ENCODE measurements around the gene EDNRA.

EDNRA gene

GRCh38 chr4:147583876-147584275 lies 103.0 kb downstream of the EDNRA start:
- no peak for TF ChIP-seq CTCF (IDR thresholded peaks at IDR 0.05; ENCODE audit: low read depth, low read length, poor library complexity, severe bottlenecking)
- TF ChIP-seq EZH2phosphoT487 (IDR thresholded peaks at IDR 0.05; ENCODE audit: borderline replicate concordance, low read length), result no peak
- no peaks in the 10 kb centered on the region for H4K20me1 ChIP-seq (ENCODE audit: control insufficient read depth, insufficient read depth, low read depth, low read length)
- no peak overlapping the region for H3K4me3 ChIP-seq (ENCODE audit: low read length)
- no peaks in the 10 kb centered on the region for H3K4me1 ChIP-seq (ENCODE audit: control insufficient read depth, low read length)
- no peak overlapping the region for H3K4me2 ChIP-seq (ENCODE audit: low read length)
- H3F3A ChIP-seq (ENCODE audit: control insufficient read depth, insufficient read depth), result no peaks in the 10 kb centered on the region
- no peaks in the 10 kb centered on the region for H3K9me3 ChIP-seq (ENCODE audit: control insufficient read depth, insufficient read depth, low read length)
- no peaks in the 10 kb centered on the region for H3K36me3 ChIP-seq (ENCODE audit: control insufficient read depth, low read length)
- H3K9me2 ChIP-seq (replicated peaks; ENCODE audit: control insufficient read depth, low read length), result no peaks in the 10 kb centered on the region
- H3K27me3 ChIP-seq (ENCODE audit: control insufficient read depth, low read length), result peaks cover 10% of the 10 kb centered on the region
- H3K27ac ChIP-seq (ENCODE audit: low read depth, low read length), result no peak overlapping the region
- H3K79me2 ChIP-seq (ENCODE audit: control insufficient read depth, low read length), result no peaks in the 10 kb centered on the region

GRCh38 chr4:147586032-147586431 lies 105.1 kb downstream of the EDNRA start:
- H3K27ac ChIP-seq (ENCODE audit: low read depth, low read length), result no peak overlapping the region
- TF ChIP-seq EZH2phosphoT487 (IDR thresholded peaks at IDR 0.05; ENCODE audit: borderline replicate concordance, low read length), result no peak
- TF ChIP-seq CTCF (IDR thresholded peaks at IDR 0.05; ENCODE audit: low read depth, low read length, poor library complexity, severe bottlenecking), result no peak

GRCh38 chr4:147586637-147587036 lies 105.7 kb downstream of the EDNRA start:
- Histone ChIP-seq H3K4me2 (ENCODE audit: low read length) (no peak overlapping the region), H3K9me3 (ENCODE audit: control insufficient read depth, insufficient read depth, low read length) (no peaks in the 10 kb centered on the region), H3K27me3 (ENCODE audit: control insufficient read depth, low read length) (peaks cover 10% of the 10 kb centered on the region), H3K36me3 (ENCODE audit: control insufficient read depth, low read length) (no peaks in the 10 kb centered on the region), H3K79me2 (ENCODE audit: control insufficient read depth, low read length) (no peaks in the 10 kb centered on the region), H3K9me2 (replicated peaks; ENCODE audit: control insufficient read depth, low read length) (no peaks in the 10 kb centered on the region), H4K20me1 (ENCODE audit: control insufficient read depth, insufficient read depth, low read depth, low read length) (no peaks in the 10 kb centered on the region), H3K27ac (ENCODE audit: low read depth, low read length) (no peak overlapping the region), H3K4me1 (ENCODE audit: control insufficient read depth, low read length) (no peaks in the 10 kb centered on the region), H3K4me3 (ENCODE audit: low read length) (no peak overlapping the region), H3F3A (ENCODE audit: control insufficient read depth, insufficient read depth) (no peaks in the 10 kb centered on the region)
- TF ChIP-seq EZH2phosphoT487 (IDR thresholded peaks at IDR 0.05; ENCODE audit: borderline replicate concordance, low read length), result no peak
- TF ChIP-seq CTCF (IDR thresholded peaks at IDR 0.05; ENCODE audit: low read depth, low read length, poor library complexity, severe bottlenecking), result no peak

More at GRCh38 chr4:147586032-147586431, 105.1 kb downstream of the EDNRA start:
- Histone ChIP-seq H4K20me1 (ENCODE audit: control insufficient read depth, insufficient read depth, low read depth, low read length) (no peaks in the 10 kb centered on the region), H3K36me3 (ENCODE audit: control insufficient read depth, low read length) (no peaks in the 10 kb centered on the region), H3K4me1 (ENCODE audit: control insufficient read depth, low read length) (no peaks in the 10 kb centered on the region), H3K4me2 (ENCODE audit: low read length) (no peak overlapping the region), H3K9me2 (replicated peaks; ENCODE audit: control insufficient read depth, low read length) (no peaks in the 10 kb centered on the region), H3K9me3 (ENCODE audit: control insufficient read depth, insufficient read depth, low read length) (no peaks in the 10 kb centered on the region), H3F3A (ENCODE audit: control insufficient read depth, insufficient read depth) (no peaks in the 10 kb centered on the region), H3K4me3 (ENCODE audit: low read length) (no peak overlapping the region), H3K27me3 (ENCODE audit: control insufficient read depth, low read length) (peaks cover 10% of the 10 kb centered on the region), H3K79me2 (ENCODE audit: control insufficient read depth, low read length) (no peaks in the 10 kb centered on the region)

GRCh38 chr4:147587041-147587440 lies 106.1 kb downstream of the EDNRA start:
- Histone ChIP-seq H4K20me1 (ENCODE audit: control insufficient read depth, insufficient read depth, low read depth, low read length) (no peaks in the 10 kb centered on the region), H3K9me2 (replicated peaks; ENCODE audit: control insufficient read depth, low read length) (no peaks in the 10 kb centered on the region), H3K4me1 (ENCODE audit: control insufficient read depth, low read length) (no peaks in the 10 kb centered on the region), H3K79me2 (ENCODE audit: control insufficient read depth, low read length) (no peaks in the 10 kb centered on the region), H3K27me3 (ENCODE audit: control insufficient read depth, low read length) (peaks cover 10% of the 10 kb centered on the region), H3K4me3 (ENCODE audit: low read length) (no peak overlapping the region), H3K36me3 (ENCODE audit: control insufficient read depth, low read length) (no peaks in the 10 kb centered on the region), H3K27ac (ENCODE audit: low read depth, low read length) (no peak overlapping the region), H3K9me3 (ENCODE audit: control insufficient read depth, insufficient read depth, low read length) (no peaks in the 10 kb centered on the region), H3F3A (ENCODE audit: control insufficient read depth, insufficient read depth) (no peaks in the 10 kb centered on the region), H3K4me2 (ENCODE audit: low read length) (no peak overlapping the region)
- TF ChIP-seq EZH2phosphoT487 (IDR thresholded peaks at IDR 0.05; ENCODE audit: borderline replicate concordance, low read length) (no peak), CTCF (IDR thresholded peaks at IDR 0.05; ENCODE audit: low read depth, low read length, poor library complexity, severe bottlenecking) (no peak)
